Pons (tissue), 1 donor: Measurements from ENCODE around the gene SLC6A20.

Source experiments
- DNase-seq: peaks from one replicate; pipeline ENCODE4 v3.0.0-alpha.2; 2016; ENCODE audit warnings: low spot score

SLC6A20 gene

DNA sequence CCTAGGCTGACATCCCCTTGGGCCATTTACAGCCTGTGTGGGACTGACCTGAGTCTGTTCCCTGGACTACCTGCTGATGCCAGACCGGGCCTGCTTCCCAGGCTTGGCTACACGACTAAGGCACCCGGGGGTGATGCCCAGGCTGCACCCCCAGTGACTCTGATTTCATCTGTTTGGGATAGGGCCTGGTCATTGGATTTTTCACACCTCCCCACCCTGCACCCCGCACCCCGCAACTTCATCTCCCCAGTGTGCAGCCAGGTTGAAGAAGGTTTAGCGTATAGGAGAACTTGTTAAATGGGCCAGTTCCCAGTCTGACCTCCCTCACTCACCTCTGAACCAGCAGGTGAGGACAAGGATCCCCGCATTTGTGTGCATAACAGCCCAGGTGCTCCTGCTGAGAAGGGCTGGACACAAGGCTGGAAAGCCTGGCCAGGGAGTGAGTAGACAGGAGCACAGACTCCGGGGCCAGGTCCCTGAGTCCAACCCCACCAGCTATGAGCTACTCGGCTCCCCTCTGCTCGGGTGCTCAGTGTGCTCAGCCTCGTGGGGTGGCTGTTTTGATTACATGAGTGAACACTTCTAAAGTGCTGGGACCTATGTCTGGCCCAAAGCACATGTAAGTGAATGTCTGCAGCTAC, 18.5 kb downstream of the SLC6A20 start:
- no peak for DNase-seq

DNA sequence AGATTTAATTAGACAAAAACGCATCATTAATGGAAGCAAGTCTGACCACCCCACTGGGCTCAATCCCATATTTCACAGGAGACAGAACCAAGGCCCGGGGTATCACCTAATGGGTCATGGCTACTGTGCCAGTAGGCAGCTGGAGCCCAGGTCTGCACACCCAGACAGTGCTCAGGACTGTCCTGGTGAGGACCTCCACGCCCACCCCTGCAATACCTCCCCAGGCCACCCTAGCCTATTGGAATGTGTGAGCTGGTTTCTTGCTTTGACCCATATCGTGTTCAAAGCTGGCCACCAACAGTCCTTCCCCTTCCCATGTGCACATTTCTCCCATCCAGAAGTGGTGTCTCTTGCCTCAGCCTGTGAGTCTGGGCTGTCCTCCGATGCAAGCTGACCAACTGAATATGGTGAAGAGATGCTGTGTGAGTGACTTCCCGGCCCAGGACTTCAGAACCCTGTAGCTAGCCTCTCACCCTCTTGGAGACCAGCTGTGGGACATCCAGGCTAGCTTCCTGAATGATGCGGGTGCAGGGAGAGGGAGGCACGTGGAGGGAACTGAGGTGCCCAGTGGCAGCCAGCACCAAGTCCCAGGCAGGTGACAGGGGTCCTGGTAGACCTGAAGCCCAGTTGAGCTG, 19.1 kb downstream of the SLC6A20 start:
- no peak for DNase-seq

DNA sequence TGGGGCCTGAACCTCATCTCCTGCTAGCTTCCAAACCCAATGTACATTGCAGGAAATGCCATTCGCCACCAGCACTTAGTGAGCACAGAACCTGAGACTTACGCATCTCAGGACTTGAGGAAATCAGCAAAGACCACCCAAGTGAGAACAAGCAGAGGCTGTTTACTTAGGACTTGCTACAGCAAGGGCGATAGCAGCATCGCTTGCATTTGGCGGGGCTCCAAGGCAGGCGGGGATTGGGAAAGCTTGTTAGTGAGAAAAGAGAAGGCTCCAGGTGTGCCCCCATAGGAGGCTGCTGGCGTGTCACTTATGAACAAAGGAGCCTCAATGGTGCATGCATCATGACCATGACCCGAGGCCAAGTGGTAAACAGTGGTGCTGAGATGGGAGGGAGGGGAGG, 19.7 kb downstream of the SLC6A20 start:
- no peak for DNase-seq

DNA sequence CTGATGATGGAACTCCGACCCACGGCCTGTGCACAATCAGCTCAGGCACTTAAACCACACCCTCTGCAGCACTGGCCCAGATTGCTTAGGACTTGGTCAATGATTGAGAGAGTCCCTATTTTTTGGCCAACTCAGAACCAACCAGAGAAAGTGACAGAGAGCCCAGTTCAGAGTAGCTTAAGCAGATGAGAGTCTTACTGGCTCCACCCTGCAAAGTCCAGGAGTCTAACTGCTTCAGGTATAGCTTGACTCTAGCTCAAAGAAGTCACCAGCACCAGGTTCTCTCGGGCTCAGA, 20.1 kb downstream of the SLC6A20 start:
- DNase-seq: no peak

DNA sequence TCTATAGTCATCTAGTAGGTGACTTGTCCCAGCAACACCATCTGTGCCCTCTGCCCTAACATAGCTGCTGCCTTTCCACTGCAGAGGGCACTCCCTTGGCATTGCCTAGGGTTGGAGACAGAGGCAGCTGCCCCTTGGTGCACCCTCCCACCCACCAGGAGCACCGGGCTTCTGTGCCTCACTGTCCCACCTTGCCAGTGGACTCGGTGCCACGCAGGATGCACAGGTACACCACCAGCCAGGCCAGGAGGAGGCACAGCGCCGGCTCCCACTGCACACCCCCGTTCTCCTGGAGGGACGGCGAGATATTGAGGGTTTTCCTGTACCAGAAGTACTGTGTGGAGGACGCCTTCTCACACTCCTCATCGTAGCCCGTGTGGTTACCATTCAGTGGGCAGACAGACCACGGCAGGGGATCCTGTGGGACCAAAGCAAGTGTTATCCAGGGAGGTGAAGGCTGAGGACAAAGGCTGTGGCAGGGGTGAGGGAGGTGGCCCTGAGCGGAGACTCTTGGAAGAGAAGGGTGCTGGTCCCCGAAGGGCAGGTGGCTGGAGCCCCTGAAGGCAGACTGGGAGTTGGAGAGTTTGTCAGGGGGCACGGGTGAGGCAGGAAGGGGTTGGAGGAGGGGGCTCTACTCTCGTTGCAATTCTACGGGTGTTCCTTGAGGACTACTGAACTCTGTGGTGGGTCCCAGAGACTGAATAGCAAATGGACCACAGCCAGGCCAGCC, 20.6 kb downstream of the SLC6A20 start:
- DNase-seq: no peak

DNA sequence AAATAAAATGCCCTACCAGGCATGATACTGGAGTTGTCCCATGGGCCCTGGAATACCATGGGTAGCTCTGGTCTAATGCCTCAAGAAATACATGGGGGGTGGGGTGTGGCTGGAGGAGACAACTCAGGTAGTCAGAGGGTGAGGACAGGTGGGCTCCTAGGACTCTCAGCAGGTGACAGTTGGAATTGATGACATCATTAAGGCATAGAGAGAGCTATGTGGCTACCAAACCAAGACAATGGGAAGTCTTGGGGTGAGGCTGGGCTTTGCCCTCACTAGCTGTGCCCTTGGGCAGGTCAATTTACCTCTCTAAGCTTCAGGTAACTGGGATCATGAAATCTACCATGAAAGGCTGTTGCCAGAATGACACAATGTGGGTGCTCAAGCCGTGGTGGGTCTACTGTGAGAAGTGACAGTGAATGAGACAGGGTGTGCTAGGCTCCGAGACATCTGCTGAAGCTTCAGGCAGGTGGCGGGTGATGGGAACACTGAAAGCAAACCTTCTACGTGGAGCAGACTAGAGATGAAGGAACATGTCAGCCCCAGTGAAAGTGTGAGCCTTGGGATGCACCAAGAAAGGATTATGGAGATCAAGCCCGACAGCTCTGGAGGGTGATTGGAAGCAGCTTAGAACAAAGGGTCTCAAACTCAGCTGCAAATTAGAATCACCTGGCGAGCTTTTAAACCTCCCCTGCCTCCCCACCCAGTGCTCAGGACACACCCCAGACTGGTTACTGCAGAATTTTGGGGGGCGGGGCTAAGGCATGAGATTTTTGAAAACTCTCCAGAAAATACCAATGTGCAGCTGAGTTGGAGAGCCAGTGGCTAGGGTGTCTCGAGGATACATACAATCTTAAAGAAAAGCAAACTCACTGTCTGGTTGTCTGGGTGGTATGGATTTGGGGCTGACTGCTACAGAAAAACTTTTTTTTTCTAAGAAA, 21.5 kb downstream of the SLC6A20 start:
- no peak for DNase-seq

DNA sequence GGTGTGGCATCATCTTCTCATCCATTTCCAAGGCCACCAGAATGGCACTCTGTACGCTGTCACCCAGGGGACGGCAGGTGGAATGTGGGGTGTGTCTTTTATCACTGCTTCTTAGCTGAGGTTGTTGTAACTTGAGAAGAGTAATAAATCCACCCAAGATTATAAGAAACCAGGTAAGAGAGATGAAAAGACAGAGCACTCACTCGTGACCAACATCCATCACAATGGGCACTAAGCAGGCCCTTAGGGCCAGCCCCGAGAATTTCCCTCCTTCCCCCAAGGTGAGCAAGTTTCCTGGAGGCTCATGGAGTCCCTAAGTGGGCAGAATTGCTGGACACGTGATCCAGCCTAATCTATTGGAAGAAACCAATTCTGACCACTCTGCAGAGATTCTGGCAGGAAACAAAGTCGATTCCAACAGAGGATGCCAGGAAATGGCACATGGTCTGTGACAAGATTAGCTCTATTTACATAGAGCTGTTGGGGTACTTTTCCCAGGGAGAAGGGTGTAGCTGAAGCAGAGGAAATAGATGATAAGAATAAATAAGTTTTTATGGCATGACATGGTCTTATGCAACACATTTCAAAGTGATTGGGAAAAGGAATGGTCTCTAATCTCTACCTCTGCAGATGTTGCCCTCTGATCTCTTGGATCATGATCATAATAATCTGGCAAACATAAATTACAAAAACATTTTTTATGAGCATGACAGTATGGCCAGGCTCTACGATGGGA, 22.5 kb downstream of the SLC6A20 start:
- no peak for DNase-seq

DNA sequence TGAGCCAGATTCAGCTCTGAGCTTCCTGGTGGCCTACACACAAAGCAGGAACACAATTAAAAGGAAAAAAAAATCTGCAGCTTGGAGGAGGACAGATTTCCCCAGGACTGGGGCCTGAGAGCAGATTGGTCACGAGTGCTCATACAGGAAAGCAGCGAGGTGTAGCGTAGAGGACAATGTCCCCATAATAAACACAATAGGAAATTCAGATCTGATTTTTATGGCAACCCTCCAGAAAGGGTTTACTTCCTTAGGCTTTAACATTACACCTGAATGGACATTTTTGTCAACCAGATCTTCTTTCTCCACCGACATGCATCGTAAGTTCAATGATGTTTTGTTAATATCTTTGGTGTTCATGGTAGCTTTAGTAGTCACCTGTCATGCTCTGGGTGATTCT, 23.3 kb downstream of the SLC6A20 start:
- no peak for DNase-seq

DNA sequence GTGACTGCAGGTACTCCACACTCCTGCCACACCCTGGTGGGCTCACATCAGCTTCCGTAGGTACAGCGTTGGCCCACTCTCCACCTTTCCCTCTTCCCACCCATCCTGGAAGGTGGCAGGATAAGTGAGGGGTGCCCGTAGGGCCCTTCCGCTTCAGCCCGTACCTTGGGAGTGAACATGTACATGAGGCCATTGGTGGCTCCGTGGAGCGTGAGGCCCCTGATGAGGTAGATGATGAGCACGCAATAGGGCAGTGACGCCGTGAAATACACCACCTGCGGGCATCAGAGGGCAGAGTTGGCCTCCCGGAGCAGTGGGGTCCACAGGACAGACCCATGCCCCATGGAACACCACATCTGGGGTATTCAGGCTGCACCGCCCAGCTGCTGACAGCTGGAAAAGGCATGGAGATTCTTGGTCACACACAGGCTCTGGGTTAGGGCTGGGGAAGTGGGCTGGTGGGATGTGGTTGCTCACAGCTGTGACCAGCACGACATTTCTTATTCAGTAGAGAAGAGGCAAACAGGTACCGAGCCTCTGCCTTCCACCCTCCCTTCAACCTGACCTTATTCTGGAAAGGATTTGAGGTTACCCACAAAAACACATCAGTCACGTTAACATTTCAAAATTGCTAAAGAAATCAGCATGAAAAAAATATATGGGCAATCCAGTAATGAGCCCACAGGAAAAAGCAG, 23.8 kb downstream of the SLC6A20 start:
- no peak for DNase-seq

DNA sequence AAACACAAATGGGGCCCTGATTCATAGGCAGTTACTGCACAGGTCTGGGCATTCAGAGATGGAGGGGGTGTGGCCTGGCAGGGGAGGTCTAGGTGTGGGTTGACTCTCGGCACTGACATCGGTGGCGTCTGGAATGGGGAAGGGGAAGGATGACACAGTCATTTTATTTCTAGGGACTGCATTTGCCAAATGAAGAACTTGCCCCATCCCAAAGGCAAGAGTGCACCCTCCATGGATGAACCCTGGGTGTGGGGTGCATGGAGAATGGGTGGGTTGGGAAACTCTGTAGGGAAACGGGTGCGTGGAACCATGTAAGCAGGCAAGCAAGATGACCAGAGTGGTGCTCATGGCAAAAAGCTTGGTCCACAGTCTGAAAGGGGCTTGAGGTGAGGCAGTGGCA, 24.5 kb downstream of the SLC6A20 start:
- DNase-seq: no peak

DNA sequence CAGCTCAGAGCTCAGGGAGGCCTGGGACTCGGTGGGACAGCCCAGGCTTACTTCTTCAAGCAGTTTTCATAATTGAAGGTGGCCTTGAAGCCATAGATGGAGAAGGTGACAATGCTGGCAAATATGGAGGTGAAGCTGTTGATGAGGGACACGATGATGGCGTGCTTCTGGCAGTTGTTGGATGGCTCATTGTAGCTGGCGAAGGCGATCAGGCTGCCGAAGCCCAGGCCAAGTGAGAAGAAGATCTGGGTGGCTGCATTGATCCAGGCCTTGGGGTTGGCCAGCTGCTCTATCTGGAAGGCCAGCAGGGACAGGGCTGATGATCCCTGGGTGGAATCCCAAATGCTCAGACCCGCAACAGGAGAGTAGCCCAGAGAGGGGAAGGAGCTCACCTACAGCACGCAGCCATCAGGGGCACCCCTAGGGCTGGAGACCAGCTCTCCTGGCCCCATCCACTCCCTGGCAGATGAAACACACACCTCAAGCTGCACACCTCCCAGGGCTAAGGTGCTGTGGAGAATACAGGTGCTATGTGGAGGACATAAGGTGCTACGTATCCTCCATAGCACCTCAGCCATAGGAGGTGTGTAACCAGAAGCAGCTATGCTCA, 25.1 kb downstream of the SLC6A20 start:
- DNase-seq: no peak

DNA sequence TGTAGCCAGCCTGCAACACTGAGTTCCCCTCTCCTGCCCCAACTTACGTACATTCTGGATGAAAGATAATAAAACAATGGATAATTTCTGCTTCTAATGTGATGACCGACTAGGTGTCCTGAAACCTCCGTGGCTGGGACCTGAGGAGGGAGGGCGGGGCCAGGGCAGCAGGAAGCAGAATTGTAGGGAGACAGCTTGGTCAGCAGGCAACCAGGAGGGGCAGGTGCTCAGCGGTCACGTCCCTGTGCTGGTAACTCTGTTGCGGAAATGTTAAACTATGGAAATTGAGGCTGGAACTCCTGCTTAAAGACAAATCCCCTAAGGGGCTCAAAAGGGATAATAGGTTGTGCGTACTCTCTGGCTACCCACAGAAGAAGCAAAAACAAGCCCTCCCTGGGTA, 30.4 kb downstream of the SLC6A20 start:
- DNase-seq: no peak

DNA sequence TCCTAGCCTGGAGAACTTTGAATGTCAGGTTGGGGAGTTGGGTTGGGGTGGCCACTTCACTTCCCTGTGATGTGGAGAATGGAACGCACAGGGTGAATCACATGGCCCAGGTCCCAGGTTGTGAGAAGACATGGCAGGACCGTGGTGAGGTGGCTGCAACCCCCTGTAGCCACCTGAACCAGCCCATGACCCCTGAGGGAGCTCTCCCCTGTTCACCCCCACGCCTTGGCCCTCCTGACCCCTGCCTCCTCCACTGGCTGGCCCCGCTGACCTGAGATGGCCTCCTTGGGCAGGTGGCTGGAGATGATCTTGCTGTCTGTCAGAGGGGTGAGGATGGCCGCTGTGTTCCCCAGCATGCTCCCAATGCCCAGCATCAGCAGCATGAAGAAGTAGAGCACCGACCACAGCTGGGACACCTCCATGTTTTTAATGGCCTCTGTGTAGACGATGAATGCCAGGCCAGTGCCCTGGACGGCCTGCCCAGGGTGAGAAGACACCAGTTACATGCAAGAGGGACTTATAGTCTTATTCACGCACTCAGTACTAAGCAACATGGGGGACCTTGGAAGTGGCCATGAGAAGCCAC, 31.0 kb downstream of the SLC6A20 start:
- DNase-seq: no peak

DNA sequence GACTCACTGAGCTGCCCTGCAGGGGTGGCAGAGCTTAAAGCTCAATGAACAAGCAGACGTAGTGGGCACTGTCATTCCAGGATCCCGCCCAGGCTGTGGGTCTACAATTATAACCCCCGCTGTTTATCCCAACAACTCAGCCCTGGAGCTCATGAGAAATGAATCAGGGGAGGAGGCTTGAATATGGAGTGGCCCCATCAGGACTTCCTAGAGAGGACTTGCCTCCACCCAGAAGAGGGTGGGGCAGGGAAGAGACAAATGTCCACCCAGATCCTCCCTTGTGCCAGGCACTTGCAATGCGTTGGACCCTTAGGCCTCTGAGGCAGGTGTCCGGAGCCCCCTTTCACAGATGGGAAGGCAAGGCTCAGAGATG, 33.0 kb downstream of the SLC6A20 start:
- no peak for DNase-seq

DNA sequence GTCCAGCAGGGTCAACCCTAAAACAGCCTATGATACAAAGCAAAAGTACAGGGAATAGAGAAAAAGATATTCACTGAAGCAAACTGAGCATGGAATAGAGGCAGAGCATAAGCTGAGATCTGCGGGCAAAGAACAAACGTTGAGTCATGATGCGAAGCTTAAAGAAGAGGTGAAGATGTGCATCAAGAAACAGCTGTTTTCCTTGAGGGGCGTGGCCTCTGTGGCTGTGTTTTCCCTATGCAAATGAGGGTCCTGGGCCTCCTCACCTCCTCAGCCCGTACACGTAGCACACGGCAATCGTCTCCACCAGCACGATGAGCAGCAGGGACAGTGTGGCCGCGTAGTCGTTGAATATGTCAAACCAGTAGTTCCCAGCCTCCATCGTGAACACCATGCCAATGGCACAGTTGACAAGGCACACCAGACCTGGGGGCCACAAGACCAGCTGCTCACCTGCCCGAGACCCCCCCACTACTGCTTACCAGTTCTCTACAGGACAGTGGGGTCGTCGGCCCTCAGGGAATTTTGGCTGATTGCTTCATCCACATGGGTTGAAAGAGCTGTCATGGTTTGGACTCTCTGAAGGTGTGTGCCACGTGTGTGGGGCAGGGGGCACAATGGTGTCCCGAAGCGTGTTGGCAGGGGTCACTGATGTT, 33.6 kb downstream of the SLC6A20 start:
- DNase-seq: no peak

DNA sequence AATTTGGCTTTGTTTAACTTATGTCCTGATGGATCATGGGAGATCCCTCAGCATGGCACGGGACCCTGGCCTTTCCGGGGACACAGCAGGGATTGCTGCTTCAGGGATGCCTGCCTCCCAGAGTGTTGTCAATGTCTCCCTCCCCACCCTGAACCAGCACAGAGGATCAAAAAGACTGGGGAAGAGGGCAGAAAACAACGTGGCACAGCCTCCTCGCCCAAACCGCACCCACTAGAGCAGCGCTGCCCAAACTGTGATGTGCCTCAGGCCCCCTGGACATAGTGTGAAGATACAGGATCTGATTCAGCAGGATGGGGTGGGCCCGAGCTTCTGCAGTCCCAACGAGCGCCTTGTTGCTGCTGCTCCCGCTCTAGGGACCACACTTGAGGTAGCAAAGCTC, 34.5 kb downstream of the SLC6A20 start:
- DNase-seq: no peak

DNA sequence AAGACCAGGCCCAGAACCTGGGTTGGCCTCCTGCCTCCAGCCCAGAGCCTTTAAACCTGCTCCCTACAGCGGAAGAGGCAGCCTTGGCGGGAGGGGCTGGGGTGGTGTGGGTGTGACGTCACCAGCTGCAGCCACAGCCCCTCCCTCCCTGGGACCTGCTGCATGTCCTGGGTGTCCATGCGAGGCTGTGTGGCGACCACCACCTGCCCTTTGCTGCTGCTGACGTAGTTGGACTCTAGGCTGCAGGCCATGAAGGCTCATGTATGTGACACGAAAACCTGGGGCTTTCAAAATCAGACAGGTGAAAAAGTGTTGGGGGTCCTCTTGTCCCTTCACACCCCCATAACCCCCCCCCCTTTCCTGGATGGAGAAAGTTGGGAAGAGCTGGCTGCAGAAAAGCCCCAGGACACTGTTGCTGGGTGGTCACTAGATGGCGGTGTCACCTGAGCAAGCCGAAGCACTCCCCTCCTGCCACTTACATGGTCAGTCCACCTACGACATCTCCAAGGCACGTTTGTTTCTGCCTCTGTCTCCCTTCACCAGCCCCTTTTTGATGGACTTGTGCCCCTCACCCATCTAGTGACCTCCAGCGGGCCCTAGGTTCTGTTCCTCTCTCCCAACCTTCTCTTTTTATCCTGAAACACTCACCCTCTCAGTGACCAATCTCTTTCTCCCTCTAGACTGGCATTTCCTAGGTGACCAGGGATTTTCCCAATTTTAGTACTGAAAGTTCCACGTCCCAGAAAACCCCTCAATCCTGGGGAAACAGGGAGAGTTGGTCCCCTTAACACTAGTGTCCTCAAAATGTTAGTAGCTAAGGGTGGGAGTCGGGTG, 35.2 kb downstream of the SLC6A20 start:
- DNase-seq: peak; percentile 17

DNA sequence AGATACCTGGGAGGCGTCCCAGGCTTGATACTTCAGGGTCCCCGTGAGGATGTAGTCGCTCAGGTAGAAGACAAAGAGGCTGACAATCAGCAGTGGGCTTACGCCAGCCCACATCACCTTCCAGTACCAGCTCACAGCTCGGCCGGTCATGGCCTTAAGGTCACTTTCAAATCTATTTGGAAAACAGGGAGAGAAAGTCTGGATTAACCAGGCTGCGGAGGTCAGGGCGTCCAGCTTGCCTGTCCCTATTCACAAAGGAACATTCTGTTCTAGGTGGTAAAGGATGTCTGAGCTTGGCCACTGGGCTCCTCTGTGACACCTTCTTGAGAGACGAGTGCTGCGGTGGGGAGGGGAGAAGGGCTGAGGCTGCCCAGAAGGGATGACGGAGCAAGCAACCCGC, 36.5 kb downstream of the SLC6A20 start:
- DNase-seq: no peak

DNA sequence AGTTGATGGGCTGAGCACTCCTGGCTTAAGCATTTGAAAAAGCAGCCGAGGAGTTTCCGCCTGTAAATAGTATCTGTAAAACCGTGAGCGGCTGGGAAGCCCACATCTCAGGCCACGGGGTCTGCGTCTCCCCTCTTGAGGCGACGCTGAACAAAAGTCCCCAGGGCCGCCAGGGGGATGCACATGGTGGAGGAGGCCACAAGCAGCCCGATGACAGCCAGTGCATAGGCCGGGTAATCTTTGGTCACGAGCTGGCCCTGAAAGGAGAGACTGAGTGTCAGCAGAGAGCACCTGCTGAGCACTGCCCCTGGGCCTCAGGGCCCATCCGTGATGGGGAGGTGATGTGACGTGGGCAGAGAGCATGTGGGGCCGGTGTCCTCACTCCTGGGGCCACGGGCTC, 37.5 kb downstream of the SLC6A20 start:
- no peak for DNase-seq
